H1 (cell line): Measurements from ENCODE around the gene CPNE4. TPM values are rescaled to one million over a fixed set of nuclear protein-coding genes. Genes with fewer than 3 reads are reported as not detected.

Experiments used
- CTCF ChIA-PET: fragments of 300-600 bp; sonication (Branson Sonifier 250); formaldehyde crosslinking; loops from one replicate; lab custom pipeline; 2021; ENCODE audit not compliant: partially characterized antibody; lab: Charles Lee
- POLR2A ChIA-PET: fragments of 300-600 bp; sonication (Branson Sonifier 250); formaldehyde crosslinking; loops from one replicate; lab custom pipeline; 2021; ENCODE audit warnings: inconsistent platforms; ENCODE audit not compliant: partially characterized antibody; lab: Charles Lee
- DNase-seq, 2 experiments: peaks; one replicate each; pipeline versions ENCODE4 v3.0.0 to v3.0.0-alpha.2; 2010 to 2022; ENCODE audit warnings: low spot score in 2 of 2, low read depth in 1 of 2, mixed read lengths in 1 of 2
- FAIRE-seq: peaks from 2 replicates; lab custom pipeline; 2011; peaks lifted over from hg19 to GRCh38; lab: Jason Lieb, UNC
- H2AFZ ChIP-seq: 2 replicates; pipeline ENCODE4 v1.8.1; 2012; ENCODE audit warnings: low read length, inconsistent platforms
- H2AK5ac ChIP-seq: 2 replicates; pipeline ENCODE4 v1.6.1; 2013; ENCODE audit warnings: low read depth, low read length
- H2BK120ac ChIP-seq: replicated peaks from 2 replicates; pipeline ENCODE3; 2013; ENCODE audit warnings: low read depth, low read length, inconsistent platforms
- H2BK12ac ChIP-seq: 2 replicates; pipeline ENCODE4 v1.6.1; 2013; ENCODE audit warnings: low read depth, low read length
- H2BK15ac ChIP-seq: 2 replicates; pipeline ENCODE4 v1.6.1; 2013; ENCODE audit warnings: low read length
- H2BK20ac ChIP-seq: 2 replicates; pipeline ENCODE4 v1.6.1; 2013; ENCODE audit warnings: low read length
- H2BK5ac ChIP-seq: 2 replicates; pipeline ENCODE4 v1.6.1; 2013; ENCODE audit warnings: low read depth, low read length
- H3K14ac ChIP-seq: 2 replicates; pipeline ENCODE4 v1.6.1; 2013; ENCODE audit warnings: inconsistent platforms; ENCODE audit not compliant: insufficient read length
- H3K18ac ChIP-seq: 2 replicates; pipeline ENCODE4 v1.6.1; 2013; ENCODE audit warnings: low read length; ENCODE audit errors: extremely low read depth
- H3K23ac ChIP-seq: 2 replicates; pipeline ENCODE4 v1.6.1; 2013; ENCODE audit warnings: inconsistent platforms; ENCODE audit not compliant: insufficient read length
- H3K23me2 ChIP-seq: 2 replicates; pipeline ENCODE4 v1.6.1; 2013; ENCODE audit warnings: low read depth, low read length
- H3K27ac ChIP-seq: 2 replicates; pipeline ENCODE4 v1.6.1; 2011; ENCODE audit warnings: low read depth, low read length, inconsistent platforms
- H3K27me3 ChIP-seq, 4 experiments: replicated peaks in 1 of 4; 1 replicate in 1 of 4; 2 replicates in 3 of 4; pipeline versions ENCODE4 v1.6.1 to v1.8.1; 2011 to 2013; ENCODE audit warnings: low read length in 3 of 4, mild to moderate bottlenecking in 3 of 4, inconsistent platforms in 2 of 4, mixed read lengths in 2 of 4, moderate library complexity in 1 of 4; ENCODE audit not compliant: control insufficient read depth in 3 of 4, insufficient read depth in 3 of 4; ENCODE audit errors: extremely low read depth in 1 of 4
- H3K36me3 ChIP-seq, 4 experiments: 2 replicates each; pipeline versions ENCODE4 v1.6.1 to v1.8.1; 2011 to 2013; ENCODE audit warnings: mild to moderate bottlenecking in 4 of 4, low read length in 3 of 4, moderate library complexity in 2 of 4, control low read depth in 1 of 4, inconsistent platforms in 1 of 4; ENCODE audit not compliant: insufficient read depth in 4 of 4, control insufficient read depth in 2 of 4
- H3K4ac ChIP-seq: replicated peaks from 2 replicates; pipeline ENCODE3; 2013; ENCODE audit warnings: low read length, low read depth, mixed read lengths, inconsistent platforms; ENCODE audit not compliant: insufficient read length
- H3K4me1 ChIP-seq, 4 experiments: replicated peaks in 1 of 4; 1 replicate in 1 of 4; 2 replicates in 3 of 4; pipeline versions ENCODE4 v1.6.1 to v1.8.1; 2011 to 2013; ENCODE audit warnings: low read length in 3 of 4, inconsistent platforms in 2 of 4, mixed read lengths in 1 of 4; ENCODE audit not compliant: insufficient read depth in 4 of 4, control insufficient read depth in 3 of 4
- H3K4me2 ChIP-seq, 2 experiments: 2 replicates each; pipeline versions ENCODE4 v1.6.1 to v1.8.1; 2011 to 2013; ENCODE audit warnings: low read depth in 2 of 2, low read length in 2 of 2, control low read depth in 1 of 2, inconsistent platforms in 1 of 2, mild to moderate bottlenecking in 1 of 2; ENCODE audit not compliant: insufficient read depth in 1 of 2
- H3K4me3 ChIP-seq, 4 experiments: fragments of 200-600, 300-600 bp in 1 of 4; sonication (generic), shearing (Covaris generic), sonication (Bioruptor Twin) in 1 of 4; 2 replicates each; pipeline versions ENCODE4 v1.5.1 to v1.8.1; 2011 to 2016; ENCODE audit warnings: low read length in 4 of 4, low read depth in 3 of 4, control low read depth in 2 of 4, inconsistent platforms in 2 of 4, mild to moderate bottlenecking in 2 of 4, mixed read lengths in 1 of 4, moderate library complexity in 1 of 4; ENCODE audit not compliant: insufficient read depth in 2 of 4; ENCODE audit errors: extremely low read depth in 1 of 4
- H3K56ac ChIP-seq: replicated peaks from 2 replicates; pipeline ENCODE3; 2013; ENCODE audit warnings: low read depth, mild to moderate bottlenecking, mixed read lengths, low read length, inconsistent platforms; ENCODE audit not compliant: insufficient read length
- H3K79me1 ChIP-seq: 2 replicates; pipeline ENCODE4 v1.6.1; 2013; ENCODE audit warnings: low read depth, low read length, control low read depth
- H3K79me2 ChIP-seq, 2 experiments: 2 replicates each; pipeline versions ENCODE4 v1.6.1 to v1.8.1; 2012 to 2013; ENCODE audit warnings: low read length in 2 of 2, mild to moderate bottlenecking in 2 of 2, inconsistent platforms in 1 of 2; ENCODE audit not compliant: insufficient read depth in 2 of 2, control insufficient read depth in 1 of 2
- H3K9ac ChIP-seq, 4 experiments: replicated peaks in 1 of 4; 1 replicate in 1 of 4; 2 replicates in 3 of 4; pipeline versions ENCODE4 v1.6.1 to v1.8.1; 2011 to 2013; ENCODE audit warnings: low read depth in 3 of 4, low read length in 3 of 4, control low read depth in 2 of 4, mild to moderate bottlenecking in 2 of 4, moderate library complexity in 2 of 4, inconsistent platforms in 1 of 4; ENCODE audit errors: extremely low read depth in 1 of 4
- H3K9me3 ChIP-seq, 2 experiments: 2 replicates each; pipeline versions ENCODE4 v1.6.1 to v1.8.1; 2012 to 2013; ENCODE audit warnings: mild to moderate bottlenecking in 2 of 2, moderate library complexity in 2 of 2, control low read depth in 1 of 2, inconsistent platforms in 1 of 2, low read depth in 1 of 2, low read length in 1 of 2, mixed read lengths in 1 of 2; ENCODE audit not compliant: insufficient read depth in 2 of 2
- H4K20me1 ChIP-seq, 2 experiments: replicated peaks in 1 of 2; 2 replicates each; pipeline versions ENCODE3 to v1.8.1; 2011 to 2013; ENCODE audit warnings: inconsistent platforms in 2 of 2, low read length in 2 of 2, mild to moderate bottlenecking in 1 of 2; ENCODE audit not compliant: insufficient read depth in 2 of 2, control insufficient read depth in 1 of 2
- H4K5ac ChIP-seq: 2 replicates; pipeline ENCODE4 v1.6.1; 2013; ENCODE audit warnings: low read length, low read depth, mixed read lengths, inconsistent platforms; ENCODE audit not compliant: insufficient read length
- H4K8ac ChIP-seq: 2 replicates; pipeline ENCODE4 v1.8.0; 2013; ENCODE audit warnings: mild to moderate bottlenecking, moderate library complexity, low read length, inconsistent platforms; ENCODE audit not compliant: insufficient read depth; ENCODE audit errors: extremely low read depth
- H4K91ac ChIP-seq: replicated peaks from 2 replicates; pipeline ENCODE3; 2013; ENCODE audit warnings: low read length, mixed read lengths, inconsistent platforms; ENCODE audit not compliant: insufficient read length
- USF2 ChIP-seq: IDR thresholded peaks from 2 replicates; pipeline ENCODE4 v1.6.1; 2011; ENCODE audit warnings: low read length, improper control_type of control experiment
- WGBS, 2 experiments: shearing (Covaris generic) in 1 of 2; methylation state at CpG; one replicate each; pipeline versions ENCODE4 v1.1.6 to v1.1.7; 2013 to 2015; ENCODE audit warnings: low lambda C conversion rate in 2 of 2, mixed read lengths in 2 of 2, inconsistent platforms in 1 of 2, low coverage in 1 of 2, missing lambda C conversion rate in 1 of 2; ENCODE audit not compliant: insufficient replicate concordance in 2 of 2, insufficient coverage in 1 of 2, insufficient read length in 1 of 2; ENCODE audit errors: extremely low coverage in 1 of 2, missing lambda C conversion rate in 1 of 2; 5-methylcytosine and 5-hydroxymethylcytosine counted together
- polyA plus RNA-seq, 7 experiments: library from polyadenylated mRNA; depleted of rRNA in 3 of 7; stranded (reverse) in 5 of 7; unstranded in 2 of 7; fragments of >200 nt in 5 of 7; fragments of 200-250 nt in 2 of 7; gene quantifications; 1 replicate in 5 of 7; 2 replicates in 1 of 7; 4 replicates in 1 of 7; pipeline versions ENCODE4 v1.2.1 to v1.2.3, GENCODE V29; 2011 to 2013; ENCODE audit warnings: missing spikeins in 2 of 7, mixed read lengths in 2 of 7
- total RNA-seq: library from RNA; stranded (reverse); fragmentation: NEBNext Ultra II Directional; extraction: Animal tissue kit (Norgen Biotek cat#: 25700); gene quantifications from 2 replicates; pipeline ENCODE4 v1.2.1, GENCODE V29; 2021

The CPNE4 gene
- total and polyA plus RNA-seq, 2 of the 8 experiments (the other 6 are each of a cell fraction or from before 2014, with no cell fraction given) = 0.82 to 3.8 TPM

GRCh38 chr3:131733086-131733841 lies 301.6 kb downstream of the CPNE4 start:
- no peaks in the 10 kb centered on the region for H3K36me3 ChIP-seq
- no peak overlapping the region for H3K56ac ChIP-seq
- no peaks in the 10 kb centered on the region for H3K79me1 ChIP-seq
- no peak overlapping the region for H3K18ac ChIP-seq
- H3K79me2 ChIP-seq = no peaks in the 10 kb centered on the region
- no peaks in the 10 kb centered on the region for H3K27me3 ChIP-seq
- no peak overlapping the region for H3K9ac ChIP-seq
- H2BK120ac ChIP-seq = no peak overlapping the region
- no peak for FAIRE-seq
- H2BK15ac ChIP-seq = no peak overlapping the region
- H4K5ac ChIP-seq = no peak overlapping the region
- ChIA-PET POLR2A (no interaction called here), CTCF (interaction anchor here (0.6 to 1.6 kb wide), 3 partner anchors 21 to 305 kb away, joined by 3 to 4 read pairs (median 3); no protein-coding TSS in a partner anchor)
- H3K23me2 ChIP-seq = no peaks in the 10 kb centered on the region
- H2AFZ ChIP-seq = no peak overlapping the region
- no peak overlapping the region for H2BK20ac ChIP-seq
- no peak overlapping the region for H2BK12ac ChIP-seq
- H3K9me3 ChIP-seq = no peaks in the 10 kb centered on the region
- H3K14ac ChIP-seq = no peak overlapping the region
- H3K23ac ChIP-seq = no peak overlapping the region
- WGBS, 2 experiments = 95% methylated on average over 5 of the region's 5 CpGs; no CpG with 5 or more reads in 1 of the 2 experiments
- TF ChIP-seq USF2 = no peak
- TF ChIP-seq, all 59 proteins: peak for 0
- no peaks in the 10 kb centered on the region for H3K4me1 ChIP-seq
- no peak overlapping the region for H3K4me3 ChIP-seq
- no peak overlapping the region for H4K8ac ChIP-seq
- H2BK5ac ChIP-seq = no peak overlapping the region
- H3K4ac ChIP-seq = no peak overlapping the region
- H3K4me2 ChIP-seq = no peak overlapping the region
- DNase-seq = no peak
- H4K91ac ChIP-seq = no peak overlapping the region
- no peak overlapping the region for H3K27ac ChIP-seq
- no peak overlapping the region for H2AK5ac ChIP-seq
- no peaks in the 10 kb centered on the region for H4K20me1 ChIP-seq
